Astrocyte (in vitro differentiated cells and primary cell): ENCODE data around the gene AFF3.

Experiments used
- EZH2 ChIP-seq: IDR thresholded peaks from 2 replicates; pipeline ENCODE4 v1.6.1; 2012; ENCODE audit warnings: mild to moderate bottlenecking, low read length, inconsistent platforms; ENCODE audit not compliant: insufficient read depth
- TF ChIP-seq, protein P1 (sequence below): IDR thresholded peaks from 2 replicates; pipeline ENCODE4 v1.5.1; 2011; ENCODE audit warnings: low read depth, mild to moderate bottlenecking, inconsistent platforms, low read length, moderate library complexity; ENCODE audit not compliant: insufficient read depth

GRCh38 chr2:99522157-99522556, 620.2 kb downstream of the AFF3 start:
- TF ChIP-seq, protein P1, sequence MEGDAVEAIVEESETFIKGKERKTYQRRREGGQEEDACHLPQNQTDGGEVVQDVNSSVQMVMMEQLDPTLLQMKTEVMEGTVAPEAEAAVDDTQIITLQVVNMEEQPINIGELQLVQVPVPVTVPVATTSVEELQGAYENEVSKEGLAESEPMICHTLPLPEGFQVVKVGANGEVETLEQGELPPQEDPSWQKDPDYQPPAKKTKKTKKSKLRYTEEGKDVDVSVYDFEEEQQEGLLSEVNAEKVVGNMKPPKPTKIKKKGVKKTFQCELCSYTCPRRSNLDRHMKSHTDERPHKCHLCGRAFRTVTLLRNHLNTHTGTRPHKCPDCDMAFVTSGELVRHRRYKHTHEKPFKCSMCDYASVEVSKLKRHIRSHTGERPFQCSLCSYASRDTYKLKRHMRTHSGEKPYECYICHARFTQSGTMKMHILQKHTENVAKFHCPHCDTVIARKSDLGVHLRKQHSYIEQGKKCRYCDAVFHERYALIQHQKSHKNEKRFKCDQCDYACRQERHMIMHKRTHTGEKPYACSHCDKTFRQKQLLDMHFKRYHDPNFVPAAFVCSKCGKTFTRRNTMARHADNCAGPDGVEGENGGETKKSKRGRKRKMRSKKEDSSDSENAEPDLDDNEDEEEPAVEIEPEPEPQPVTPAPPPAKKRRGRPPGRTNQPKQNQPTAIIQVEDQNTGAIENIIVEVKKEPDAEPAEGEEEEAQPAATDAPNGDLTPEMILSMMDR, result no peak
- no peak for TF ChIP-seq EZH2
